Bone marrow (tissue), 2 donors: ENCODE results near the gene ERVK3-1.
"Not testable (repeated sequence)": the region's sequence is repeated elsewhere in the genome, so short reads cannot be mapped to it uniquely, and the experiment has no call there.

Experiments
- DNase-seq, 2 donors: peaks; one replicate each; lab custom pipeline; 2025; lab: John Stamatoyannopoulos, UW

ERVK3-1 gene, protein sequence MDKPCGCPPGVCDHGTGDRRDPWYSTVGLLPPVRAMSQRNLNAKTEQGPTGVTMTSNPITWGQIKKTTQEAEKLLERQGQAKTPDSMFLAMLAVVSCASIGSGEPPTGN

DNA sequence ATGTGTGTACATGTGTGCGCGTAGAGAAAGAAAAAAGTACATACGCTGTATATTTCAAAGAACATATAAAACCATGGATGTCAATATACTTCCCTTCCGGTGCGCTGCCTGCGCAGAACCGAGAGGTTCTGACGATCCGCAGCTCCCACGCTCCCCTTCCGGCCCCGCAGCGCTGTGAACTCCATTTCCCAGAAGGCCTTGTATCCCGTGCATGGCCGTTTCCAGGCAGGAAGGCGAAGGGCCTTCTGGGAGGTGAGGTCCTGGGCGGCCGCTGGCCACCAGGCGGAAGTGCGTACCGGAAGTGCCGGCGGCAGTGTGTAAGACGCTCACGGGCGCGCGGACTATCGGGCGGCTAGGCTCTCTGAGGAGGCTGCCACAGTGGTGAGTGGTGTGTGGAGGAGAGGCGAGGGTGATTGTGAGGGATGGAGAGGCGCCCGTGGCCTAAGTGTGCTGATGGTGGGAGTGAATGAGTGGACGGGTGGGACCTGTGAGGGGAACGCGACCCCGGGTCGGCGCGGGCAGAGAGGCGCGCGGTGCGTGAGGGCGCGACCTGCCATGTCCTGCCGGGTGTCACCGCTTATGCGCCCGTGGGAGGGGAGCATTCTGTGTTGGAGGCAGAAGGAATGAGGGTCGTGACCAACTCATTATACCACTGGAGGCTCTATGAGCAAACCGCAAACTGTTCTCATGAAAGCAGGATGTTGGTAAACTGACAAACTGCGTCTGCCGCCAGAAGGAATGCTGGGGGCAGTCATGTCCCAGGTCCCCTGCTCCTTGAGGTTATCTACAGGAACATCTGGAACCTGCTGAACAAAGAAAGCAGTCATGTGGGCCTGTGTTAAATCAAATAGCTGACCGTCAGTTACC lies at the start of gene ERVK3-1:
Gene ERVK3-1 (plus strand): TSS at position 313 of the 867 bp plus-strand sequence. CDS start 6,792 bp downstream, outside the sequence.
- DNase-seq: peak; percentile 82 to 93

DNA sequence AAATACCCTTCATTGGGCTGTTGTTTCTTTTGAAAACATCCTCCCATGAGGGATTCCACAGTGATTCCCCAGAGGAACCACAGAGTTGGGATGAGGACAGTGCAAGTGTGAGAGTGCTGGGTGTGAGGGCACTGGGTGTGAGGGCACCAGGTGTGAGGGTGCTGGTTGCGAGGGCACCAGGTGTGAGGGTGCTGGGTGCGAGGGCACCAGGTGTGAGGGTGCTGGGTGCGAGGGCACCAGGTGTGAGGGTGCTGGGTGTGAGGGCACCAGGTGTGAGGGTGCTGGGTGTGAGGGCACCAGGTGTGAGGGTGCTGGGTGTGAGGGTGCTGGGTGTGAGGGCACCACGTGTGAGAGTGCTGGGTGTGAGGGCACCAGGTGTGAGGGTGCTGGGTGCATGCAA lies 46.9 kb upstream of the ERVK3-1 start:
- not testable (repeated sequence) for DNase-seq

DNA sequence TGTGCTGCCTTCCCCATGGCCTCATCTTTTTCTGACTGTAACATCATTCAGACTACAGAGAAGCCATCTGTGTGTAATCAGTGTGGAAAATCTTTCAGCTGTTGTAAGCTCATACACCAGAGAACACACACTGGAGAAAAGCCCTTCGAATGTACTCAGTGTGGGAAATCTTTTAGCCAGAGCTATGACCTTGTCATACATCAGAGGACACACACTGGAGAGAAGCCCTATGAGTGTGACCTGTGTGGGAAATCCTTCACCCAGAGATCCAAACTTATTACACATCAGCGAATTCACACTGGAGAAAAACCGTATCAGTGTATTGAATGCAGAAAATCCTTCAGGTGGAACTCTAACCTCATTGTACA lies 43.6 kb upstream of the ERVK3-1 start:
- no peak for DNase-seq

DNA sequence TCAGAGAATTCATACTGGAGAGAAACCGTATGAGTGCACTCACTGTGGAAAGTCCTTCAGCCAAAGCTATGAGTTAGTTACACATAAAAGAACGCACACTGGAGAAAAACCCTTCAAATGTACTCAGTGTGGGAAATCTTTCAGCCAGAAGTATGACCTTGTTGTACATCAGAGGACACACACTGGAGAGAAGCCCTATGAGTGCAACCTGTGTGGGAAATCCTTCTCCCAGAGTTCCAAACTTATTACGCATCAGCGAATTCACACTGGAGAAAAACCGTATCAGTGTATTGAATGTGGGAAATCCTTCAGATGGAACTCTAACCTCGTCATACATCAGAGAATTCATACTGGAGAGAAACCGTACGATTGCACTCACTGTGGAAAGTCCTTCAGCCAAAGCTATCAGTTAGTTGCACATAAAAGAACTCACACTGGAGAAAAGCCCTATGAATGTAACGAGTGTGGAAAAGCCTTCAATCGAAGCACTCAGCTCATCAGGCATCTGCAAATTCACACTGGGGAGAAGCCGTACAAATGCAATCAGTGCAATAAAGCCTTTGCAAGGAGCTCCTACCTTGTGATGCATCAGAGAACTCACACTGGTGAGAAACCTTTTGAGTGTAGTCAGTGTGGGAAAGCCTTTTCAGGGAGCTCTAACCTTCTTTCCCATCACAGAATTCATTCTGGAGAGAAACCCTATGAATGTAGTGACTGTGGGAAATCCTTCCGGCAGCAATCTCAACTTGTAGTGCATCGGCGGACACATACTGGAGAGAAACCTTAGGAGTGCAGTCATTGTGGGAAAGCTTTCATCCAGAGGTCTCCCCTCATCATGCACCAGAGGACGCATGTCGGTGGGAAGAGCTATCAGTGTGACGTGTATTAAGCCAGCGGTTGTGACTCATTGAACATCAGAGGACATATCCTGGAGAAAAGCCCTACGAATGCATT lies 42.9 kb upstream of the ERVK3-1 start:
- DNase-seq: no peak

DNA sequence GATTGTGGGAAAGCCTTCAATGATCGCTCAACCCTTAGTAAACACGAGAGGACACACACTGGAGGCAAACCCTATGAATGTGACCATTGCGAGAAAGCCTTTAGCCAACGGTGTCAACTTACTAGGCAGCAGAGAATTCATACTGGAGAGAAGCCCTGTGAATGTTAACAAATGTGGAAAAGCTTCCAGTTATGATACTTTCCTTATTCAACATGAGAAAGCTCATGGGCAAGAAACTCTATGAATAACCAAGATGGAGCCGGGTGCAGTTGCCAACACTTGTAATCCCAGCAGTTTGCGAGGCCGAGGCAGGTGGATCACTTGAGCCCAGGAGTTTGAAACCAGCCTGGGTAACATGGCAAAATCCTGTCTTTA lies 42.3 kb upstream of the ERVK3-1 start:
- DNase-seq: no peak

DNA sequence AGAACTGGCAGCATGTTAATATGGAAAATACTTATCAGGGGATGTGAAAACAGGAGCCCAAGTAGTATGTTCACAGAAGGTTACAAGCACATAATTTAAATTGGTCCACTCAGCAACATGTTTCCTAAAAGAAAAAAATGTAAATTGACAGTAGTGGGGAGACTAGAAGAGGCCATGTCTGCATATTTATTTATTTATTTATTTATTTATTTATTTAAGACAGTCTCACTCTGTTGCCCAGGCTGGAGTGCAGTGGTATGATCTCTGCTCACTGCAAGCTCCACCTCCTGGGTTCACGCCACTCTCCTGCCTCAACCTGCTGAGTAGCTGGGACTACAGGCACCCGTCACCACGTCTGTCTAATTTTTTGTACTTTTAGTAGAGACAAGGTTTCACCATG lies 40.1 kb upstream of the ERVK3-1 start:
- DNase-seq: no peak

DNA sequence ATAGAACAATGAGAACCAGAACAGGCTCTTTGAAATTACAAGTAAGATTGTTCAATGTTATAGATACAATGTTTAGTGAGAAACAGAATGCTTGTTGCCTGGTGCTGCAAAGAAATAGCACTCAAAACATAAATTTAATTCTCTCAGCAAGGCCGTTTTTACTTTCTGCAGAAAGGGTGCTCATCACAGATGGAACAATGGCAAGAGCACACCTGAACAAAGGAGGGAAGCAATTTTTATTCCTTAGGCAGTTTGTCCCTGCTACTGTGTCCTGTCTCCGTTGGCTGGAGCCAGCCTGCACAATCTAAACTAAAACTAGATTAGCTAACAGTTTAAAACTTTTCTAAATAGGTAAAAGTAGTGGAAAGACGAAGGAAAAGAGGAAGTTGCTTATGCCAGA lies 36.8 kb upstream of the ERVK3-1 start:
- no peak for DNase-seq

DNA sequence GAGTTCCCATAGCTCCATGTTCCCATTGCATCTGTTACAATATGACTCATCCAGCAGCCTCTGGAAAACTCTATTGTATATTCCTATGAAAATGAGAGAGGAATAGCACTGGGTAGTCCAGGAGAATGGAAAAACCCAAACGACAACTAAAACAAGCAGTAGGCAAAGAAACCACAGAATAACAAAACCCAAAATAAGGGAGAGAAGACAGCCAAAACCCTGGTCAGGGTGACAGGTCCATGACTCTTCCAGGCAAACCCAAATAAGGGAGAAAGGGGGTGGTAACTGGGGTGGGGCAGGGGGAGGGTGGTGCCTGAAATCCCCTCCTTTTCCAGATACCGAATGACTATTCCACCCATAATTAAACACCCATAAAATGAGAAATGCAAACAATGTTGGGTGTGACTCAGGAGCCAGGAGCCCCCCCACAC lies 30.4 kb upstream of the ERVK3-1 start:
- no peak for DNase-seq

DNA sequence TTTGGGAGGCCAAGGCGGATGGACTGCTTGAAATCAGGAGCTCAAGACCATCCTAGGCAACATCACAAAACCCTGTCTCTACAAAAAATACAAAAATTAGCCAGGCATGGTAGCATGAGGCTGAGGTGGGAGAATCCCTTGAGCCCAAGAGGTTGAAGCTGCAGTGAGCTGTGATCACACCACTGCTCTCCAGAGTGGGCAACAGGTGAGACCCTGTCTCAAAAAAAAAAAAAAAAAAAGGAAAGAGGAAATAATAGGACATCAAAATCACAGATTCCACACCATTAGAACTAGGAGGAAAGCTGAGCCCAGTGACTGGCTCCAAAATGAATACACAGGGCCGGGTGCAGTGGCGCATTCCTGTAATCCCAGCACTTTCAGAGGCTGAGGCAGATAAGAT lies 29.6 kb upstream of the ERVK3-1 start:
- DNase-seq: no peak

DNA sequence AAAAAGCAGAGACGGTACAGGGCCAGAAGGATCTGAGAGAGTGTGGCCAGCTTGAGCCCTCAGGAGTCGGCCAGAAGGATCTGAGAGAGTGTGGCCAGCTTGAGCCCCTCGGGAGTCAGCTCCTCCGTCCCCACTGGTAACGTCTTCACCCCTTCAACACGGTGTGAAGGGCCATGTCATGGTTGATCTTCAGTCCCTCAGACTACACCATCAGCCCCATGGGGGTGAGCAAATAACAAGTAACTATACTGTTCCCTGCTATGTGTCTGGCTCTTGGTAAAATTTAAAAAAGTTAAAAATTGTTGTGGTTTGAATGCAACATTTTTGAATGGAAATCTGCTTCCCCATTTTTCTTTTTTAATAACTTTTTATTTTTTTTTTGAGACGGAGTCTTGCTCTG lies 28.0 kb upstream of the ERVK3-1 start:
- DNase-seq: no peak

DNA sequence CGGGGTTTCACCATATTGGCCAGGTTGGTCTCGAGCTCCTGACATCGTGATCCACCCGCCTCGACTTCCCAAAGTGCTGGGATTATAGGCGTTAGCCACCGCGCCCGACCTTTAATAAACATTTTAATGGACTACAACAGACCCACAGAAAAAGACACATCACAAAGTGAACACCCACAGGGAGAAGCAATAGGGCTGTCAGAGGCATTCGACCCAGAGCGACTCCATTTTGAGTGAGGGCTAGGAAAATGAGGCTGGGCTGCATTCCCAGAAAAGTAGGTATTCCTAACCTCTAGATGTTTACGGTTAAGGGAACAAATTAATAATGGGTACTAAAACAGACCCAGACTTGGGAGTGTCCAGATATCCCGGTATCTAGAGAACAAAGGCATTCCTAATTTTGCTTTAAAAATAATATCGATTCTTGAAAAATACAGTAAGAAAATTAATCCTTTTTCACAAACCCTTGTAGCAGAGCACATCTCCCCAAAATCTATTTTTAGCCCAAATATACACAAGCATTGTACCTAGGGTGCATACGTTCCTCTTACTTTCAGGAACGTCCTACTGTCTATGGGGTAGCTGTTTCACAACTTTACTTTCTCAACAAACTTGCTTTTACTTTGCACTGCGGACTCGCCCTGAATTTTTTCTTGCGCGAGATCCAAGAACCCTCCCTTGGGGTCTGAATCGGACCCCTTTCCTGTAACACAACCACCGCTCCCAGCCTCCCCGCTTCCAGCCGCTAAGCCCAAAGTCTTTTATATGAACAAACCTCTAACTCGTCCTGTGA lies 27.2 kb upstream of the ERVK3-1 start:
- no peak for DNase-seq

DNA sequence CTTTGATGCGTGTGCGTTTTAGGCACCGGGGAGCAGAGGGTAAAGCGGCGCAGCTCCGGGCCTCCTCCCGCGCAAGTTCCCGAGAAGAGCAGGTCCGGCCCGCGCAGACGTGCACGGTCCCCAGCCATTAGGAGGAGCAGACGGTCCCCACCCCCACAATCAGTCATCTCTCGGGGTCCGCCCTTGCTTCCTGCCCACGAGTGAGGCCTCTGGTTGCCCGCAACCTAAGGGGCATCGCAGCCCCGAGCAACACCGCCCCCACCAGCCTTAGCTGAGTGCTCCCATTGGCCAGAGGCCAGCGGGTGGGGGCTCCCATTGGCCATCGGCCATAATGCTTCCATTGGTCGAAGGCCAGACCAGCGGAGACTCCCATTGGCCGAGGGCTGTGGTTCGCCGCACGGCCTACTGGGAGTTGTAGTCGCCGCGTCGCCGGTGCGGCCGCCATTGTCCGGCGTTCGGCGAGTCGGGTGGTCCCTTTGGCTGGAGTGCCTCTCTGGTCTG lies 26.6 kb upstream of the ERVK3-1 start, which contains the start of gene ZNF8:
Gene ZNF8 (plus strand): TSS at position 415 of the 501 bp plus-strand sequence. CDS start 127 bp downstream, outside the sequence.
- peak; percentile 80 to 97 for DNase-seq

DNA sequence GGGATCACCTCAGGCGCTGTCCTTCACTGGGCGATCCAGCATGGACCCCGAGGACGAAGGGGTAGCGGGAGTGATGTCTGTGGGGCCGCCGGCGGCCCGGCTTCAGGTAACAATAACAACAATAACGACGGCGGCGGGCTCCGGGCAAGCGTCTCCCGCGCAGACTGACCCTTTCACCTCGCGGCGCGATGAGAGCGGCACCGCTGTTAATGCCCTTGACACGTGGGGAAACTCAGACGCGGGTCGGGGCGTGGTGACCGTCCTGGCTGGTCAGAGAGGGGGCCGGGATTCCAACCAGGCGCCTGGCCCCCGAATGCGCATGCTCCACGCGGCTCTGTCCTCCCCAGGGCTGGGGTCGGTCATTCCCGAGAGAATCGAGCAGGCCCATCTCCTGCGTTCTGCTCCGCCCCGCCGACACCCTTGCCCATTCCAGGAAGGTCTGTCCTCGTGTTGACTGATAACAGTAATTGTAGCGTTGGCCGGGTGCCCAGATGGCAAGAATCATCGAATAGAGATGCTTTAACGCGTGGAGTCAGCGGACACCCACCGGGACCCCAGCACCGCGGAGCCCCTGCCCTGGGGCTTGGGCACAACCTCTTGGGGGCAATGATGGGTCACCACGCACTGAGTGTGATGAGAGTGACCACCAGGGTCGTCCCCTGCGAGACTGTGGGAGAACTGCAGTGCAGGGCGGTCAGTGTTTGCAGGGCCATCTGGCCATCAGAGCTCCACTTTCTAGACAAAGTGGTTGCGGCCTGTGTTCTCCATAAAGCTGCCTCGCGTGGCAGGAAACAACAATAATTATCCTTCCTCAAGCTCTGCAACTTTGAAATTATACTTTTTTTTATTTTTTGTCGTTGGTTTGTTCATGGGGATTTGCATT lies 25.9 kb upstream of the ERVK3-1 start:
- peak in 1 of 2 donors; percentile 25 for DNase-seq

DNA sequence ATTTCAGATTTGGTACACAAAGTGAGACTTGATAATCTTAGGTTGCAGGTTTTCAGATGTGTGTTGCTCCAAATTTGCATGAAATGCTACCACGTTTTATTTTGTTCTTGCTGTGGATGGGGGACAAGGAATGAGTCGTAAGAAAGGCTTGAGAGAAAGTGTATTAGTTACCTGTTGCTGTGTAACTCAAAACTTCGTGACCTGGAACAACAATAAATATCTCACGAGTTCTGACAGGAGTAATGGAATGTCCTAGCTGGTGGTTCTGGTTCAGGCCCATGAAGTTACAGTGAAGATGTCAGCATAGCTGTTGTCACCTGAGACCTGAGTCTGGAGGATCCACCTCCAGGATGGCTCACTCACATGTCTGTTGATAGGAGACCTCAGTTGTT lies 25.3 kb upstream of the ERVK3-1 start:
- no peak for DNase-seq

DNA sequence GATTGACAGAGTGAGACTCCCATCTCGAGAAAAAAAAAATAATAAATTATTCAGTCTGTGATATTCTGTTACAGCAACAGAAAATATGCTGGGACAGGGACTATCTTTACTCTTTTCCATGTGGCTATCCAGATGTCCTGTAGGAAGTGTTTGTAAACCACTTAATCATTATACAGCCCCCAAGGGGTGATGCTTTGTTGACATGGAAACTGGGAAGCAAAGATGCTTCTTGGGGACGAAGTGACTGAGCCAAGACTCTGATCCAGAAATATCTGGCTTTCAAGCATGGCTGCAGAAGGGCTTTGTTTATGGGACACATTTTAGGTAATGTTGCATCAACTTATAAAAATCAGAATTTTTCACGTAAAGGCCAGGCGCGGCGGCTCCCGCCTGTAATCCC lies 21.0 kb upstream of the ERVK3-1 start:
- DNase-seq: no peak

DNA sequence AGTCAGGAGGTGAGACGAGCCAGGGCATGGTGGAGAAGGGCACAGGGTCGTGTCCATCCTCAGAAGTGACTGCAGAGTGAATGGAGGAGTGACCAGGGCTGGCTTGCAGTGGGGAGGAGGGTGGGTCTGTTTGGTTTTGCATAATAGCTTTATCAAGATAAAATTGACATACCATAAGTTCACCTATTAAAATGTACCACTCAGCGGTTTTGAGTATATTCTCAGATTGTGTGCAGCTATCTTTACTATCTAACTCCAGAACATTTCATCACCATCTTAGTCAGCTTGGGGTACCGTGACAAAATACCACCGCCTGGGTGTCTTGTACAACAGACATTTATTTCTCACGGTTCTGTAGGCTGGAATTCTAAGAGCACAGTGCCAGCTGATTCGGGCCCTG lies 13.2 kb upstream of the ERVK3-1 start:
- DNase-seq: no peak

DNA sequence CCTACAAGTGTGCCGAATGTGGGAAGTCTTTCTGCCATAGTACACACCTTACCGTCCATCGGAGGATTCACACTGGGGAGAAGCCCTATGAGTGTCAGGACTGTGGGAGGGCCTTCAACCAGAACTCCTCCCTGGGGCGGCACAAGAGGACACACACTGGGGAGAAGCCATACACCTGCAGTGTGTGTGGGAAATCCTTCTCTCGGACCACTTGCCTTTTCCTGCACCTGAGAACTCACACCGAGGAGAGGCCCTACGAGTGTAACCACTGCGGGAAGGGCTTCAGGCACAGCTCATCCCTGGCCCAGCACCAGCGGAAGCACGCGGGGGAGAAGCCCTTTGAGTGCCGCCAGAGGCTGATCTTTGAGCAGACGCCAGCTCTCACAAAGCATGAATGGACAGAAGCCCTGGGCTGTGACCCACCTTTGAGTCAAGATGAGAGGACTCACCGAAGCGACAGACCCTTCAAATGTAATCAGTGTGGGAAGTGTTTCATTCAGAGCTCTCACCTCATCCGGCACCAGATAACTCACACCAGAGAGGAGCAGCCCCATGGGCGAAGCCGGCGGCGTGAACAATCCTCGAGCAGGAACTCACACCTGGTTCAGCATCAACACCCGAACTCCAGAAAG lies 10.3 kb upstream of the ERVK3-1 start:
- DNase-seq: no peak

DNA sequence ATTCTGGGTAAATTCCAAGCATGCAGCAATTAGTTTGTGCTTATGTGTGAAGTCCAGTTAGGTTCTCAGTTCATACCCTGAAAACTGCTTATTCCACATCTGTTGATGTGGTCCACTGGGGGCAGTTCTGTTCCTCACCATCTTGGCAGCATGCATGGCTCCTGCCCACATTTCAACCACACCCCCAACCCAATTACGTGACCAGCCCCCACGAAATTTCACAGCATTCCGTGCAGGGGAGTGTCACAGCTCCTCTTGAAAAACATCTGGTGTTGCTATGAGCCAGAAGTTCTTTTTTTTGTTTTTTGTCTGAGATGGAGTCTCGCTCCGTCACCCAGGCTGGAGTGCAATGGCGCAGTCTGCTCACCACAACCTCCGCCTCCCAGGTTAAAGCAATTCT lies 9.1 kb upstream of the ERVK3-1 start:
- DNase-seq: no peak

DNA sequence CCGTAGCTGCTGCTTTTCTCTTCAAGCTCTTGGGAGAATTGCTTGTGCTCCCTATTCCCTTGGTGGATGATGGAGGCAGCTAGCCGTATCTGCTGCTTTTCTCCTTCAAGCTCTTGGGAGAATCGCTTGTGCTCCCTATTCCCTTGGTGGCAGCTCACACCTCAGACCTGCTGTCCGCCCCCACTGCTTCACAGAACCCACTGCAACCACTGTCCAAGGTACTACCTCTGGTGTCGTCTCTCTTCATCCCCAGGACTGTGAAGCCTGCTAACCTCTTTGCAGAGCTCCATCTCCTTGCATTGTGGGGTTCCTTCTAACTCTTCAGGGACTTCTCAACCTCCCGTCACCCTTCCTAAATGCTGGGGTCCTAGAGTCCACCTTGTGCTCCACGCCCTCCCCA lies 4.6 kb upstream of the ERVK3-1 start:
- DNase-seq: no peak

DNA sequence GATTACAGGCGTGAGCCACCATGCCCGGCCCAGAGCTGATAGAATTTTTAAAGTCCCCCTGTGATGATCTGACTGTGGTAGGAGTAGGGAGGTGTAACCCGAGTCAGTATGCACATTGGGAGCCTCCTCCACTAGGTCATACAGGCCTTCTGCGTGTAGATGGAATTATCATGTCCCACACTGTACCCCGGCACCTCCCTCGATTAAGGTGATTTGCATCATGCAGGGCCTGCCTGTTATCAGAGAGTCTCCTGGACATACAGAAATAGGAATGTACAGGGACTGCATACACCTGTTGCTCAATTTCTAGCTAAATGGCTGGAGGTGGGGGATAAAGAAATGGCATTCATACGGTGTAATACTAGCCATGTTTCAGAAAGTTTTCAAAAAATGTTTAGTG lies 922 bp upstream of the ERVK3-1 start:
- DNase-seq: no peak
